DMS 273 (cell line): ENCODE data around the gene TMUB1.

Experiments used
- DNase-seq: peaks from one replicate; lab custom pipeline; 2025; ENCODE audit not compliant: unreplicated experiment; lab: John Stamatoyannopoulos, UW

The TMUB1 gene, protein sequence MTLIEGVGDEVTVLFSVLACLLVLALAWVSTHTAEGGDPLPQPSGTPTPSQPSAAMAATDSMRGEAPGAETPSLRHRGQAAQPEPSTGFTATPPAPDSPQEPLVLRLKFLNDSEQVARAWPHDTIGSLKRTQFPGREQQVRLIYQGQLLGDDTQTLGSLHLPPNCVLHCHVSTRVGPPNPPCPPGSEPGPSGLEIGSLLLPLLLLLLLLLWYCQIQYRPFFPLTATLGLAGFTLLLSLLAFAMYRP

DNA sequence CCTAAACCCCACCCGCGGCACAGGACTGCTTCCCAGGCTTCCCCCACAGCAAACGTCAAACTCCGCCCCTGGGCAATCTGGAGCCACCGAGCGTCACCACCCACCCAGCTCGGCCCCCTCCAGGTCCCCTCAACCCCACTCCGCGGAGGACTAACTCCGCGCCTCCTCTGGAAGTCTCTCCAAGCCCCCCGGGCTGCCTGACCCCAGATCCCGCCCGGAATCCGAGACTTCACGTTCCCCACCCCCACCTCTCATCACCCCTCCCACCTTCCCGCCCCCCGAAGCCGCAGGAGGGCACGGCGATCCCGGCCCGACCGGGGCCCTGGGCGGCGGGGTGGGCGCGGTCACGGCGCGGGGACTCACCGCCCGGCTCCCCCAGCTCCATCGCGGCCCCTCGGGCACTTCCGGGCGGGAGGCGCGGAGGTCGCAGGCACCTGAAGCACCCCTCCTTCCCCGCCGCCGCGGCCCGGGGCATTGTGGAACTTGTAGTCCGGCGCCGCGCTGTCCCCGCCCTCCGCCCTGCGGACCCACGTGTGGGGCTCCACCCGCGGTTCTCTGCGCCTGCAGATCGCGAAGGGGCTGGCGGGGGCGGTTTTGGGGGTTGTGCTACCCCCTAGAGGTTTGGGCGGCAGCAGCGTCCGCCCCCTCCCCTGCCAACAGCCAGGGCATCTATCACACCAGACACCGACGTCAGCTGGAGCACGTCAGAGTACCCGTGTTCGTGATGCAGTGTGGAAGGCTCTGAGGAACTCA is at the start of gene TMUB1:
Gene TMUB1, minus strand, starts transcription at position 423 of the 753 bp plus-strand sequence. CDS start 930 bp downstream, outside the sequence.
- peak; percentile 91 for DNase-seq

DNA sequence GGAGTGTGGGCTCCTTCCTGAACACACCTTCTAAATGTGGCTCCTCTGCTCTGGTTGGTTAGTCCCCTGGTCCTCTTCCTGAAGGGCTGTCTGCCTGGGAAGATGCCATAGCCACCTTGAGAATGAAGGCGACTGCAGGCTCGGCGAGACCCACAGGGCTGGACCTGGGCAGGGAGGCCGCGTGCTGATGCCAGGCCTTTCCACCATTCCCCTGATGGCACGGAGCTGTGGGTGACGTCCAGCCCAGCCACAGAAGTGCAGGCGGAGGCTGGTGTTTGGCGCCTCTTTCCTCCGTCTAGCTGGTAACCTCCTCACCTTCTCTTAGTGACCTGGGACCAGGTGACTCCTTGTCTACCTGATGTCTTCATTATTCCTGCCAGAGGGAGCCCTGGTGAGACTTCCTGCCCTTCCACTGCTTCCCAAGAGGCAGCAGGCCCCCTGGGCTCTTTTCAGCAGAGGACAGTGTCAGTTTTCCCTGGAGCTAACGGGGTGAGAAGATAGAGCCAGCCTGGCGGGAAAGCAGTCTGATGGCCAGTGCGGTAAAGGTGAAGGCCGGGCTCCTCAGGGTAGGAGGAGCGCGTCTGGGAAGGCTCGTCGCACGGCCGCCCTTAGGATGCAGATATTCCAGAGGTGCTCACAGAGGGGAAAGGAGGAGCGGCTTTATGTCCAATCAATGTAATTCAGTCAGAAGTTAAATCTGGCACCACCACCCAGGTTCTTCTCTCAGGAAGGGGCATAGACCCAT is 49.3 kb upstream of the TMUB1 start:
- DNase-seq: no peak

DNA sequence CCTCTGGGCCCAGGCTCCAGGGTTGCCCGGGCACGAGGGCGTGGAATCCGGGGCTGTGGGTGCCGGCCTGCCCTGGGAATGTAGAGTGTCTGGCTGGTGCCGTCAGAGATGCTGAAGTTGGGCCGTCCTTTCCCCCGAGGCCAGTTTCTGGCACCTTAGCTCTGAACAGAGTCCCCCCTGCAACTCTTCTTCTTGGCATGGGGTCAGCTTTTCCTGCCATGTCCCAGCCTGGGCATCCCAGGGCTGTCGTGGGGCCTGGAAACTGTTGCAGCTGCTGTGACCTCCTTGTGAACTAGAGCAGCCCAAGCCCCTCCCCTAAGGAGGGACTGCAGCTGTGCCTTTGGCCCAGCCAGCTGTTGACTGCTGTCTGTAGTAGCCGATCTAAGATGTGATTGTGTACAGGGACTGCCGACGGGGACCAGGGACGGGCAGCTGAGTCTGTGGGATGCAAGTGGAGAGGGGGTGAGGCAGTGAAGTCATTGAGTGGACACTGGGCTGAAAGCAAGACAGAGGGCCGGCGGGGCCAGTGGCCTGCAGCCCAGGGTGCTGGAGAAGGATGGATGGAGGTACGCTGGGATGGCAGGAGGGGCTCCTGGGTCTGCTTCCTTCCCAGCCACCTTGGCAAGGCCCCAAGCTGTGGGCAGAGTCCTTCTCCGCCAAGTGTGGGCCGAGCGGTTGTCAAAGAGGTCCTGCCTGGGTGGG is 48.5 kb upstream of the TMUB1 start:
- no peak for DNase-seq

DNA sequence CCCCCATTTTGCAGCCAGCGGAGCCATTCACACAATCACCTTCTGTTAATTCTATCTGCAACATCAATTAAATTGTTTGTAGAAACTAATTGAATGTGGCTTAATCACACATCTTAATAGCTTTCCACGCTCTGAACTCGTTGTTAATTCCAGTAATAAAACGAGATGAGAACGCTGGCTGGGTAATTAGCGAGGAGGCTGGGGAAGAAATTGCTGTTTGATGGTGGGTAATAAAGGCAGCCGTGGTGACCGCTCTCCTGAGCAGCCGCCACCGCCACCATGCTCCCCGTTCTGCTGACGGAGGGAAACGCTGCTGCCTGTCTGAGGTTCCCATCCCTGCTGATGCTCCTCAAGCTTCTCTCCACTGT is 47.9 kb upstream of the TMUB1 start:
- no peak for DNase-seq

DNA sequence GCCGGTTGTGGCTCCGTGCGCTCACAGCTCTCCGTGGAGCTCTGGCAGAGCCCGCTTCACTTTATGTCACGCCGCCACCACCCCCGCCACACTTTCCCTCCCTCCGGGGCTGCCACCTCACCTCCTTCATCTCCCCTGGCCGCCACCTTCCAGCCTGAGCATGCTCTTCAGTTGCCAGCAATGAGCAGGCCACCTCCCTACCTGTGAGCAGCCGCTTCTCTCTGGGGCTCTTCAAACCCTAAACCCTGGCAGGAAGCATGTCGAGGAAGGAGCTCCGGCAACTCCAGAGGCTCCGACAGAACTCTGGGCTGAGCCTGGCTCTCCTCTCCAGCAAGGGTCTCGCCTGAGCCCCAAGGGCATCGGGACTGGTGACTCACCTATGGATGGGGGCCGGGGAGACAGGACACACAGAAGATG is 47.5 kb upstream of the TMUB1 start:
- DNase-seq: no peak

DNA sequence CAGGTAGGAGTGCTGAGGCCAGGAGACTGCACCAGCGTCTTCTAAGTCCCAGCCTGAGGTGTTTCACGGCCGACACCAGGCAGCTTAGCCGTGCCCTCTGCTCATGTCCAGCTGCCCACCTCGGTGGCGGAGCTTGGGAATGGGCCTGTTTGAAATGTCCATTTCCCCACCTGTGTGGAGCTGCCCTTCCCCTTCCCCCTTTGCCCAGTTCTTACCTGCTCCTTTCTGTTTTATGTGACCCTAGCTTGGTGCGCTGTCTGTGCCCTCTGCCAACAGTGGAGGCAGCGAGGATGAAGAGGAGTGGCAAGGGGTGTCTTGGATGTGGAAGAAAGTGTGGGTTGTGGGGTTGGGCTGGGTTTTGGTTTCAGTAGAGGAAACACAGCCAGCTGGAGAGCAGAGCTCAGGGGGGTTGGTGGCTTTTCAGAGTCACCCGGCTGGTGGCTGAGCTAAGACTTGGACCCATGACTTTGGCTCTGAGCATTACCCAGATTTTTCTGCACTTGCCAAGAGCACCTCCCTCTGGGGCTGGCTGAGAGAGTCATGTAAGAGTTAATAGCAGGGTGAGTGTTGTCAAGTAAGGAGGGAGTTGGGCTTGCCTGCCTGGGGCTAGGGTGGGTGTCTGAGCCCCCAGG is 46.8 kb upstream of the TMUB1 start:
- DNase-seq: no peak

DNA sequence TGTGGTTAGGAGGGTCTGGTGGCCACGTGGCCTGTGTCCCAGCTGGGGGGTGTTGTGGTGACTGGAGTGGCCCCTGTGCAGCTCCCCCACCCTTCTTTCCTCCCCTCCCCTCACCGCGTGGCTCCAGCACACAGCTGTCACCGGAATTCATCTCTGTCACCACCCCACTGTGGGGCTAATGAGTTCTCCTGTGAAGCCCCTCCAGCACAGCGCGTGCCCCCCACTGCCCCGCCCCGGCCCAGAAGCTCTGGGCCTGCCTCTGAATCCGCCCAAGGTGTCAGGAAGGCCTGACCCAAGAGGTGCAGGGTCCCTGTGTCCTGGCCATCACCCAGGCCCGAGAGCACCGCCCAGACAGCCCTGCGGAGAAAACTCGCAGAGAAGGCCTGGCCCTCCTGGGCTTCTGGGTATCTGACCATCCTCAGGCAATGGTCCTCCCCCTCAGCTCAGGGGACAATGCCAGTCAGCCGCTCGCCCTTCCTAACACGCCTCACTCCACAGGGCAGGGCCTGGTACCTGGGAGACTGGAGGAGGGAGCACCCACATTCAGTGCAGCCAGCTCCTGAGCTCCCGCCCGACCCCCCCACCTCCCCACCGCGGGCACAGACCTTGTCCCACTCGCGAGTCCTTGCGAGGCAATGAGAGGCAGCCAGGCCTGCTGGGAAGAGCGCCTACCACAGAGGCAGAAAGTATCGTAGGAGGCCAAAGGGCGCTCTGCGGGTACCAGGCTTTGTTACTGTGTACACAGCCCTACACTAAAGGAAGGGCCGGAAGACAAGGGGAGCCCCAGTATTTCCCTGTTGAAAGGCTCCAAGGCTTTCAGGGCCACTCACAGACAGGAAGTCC is 46.0 kb upstream of the TMUB1 start:
- no peak for DNase-seq

DNA sequence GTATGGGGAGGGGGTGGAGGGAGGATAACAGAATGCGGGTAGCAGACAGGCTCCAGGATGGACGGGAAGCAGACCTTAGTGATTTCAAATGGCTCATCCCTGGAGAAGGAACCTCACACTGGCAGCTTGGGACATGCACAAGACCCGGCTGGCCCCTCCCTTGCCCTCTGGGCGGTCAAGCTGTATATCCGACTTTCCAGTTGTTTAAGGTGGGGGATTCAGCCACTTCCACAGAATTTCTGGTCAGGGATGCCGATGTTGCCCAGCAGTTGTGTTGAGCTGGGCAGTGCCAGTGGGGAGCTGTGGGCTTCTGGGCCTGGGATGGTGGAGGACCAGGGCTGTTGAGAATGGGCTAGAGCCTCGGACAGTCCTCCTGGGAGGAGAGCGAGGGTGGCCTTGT is 45.4 kb upstream of the TMUB1 start:
- no peak for DNase-seq

DNA sequence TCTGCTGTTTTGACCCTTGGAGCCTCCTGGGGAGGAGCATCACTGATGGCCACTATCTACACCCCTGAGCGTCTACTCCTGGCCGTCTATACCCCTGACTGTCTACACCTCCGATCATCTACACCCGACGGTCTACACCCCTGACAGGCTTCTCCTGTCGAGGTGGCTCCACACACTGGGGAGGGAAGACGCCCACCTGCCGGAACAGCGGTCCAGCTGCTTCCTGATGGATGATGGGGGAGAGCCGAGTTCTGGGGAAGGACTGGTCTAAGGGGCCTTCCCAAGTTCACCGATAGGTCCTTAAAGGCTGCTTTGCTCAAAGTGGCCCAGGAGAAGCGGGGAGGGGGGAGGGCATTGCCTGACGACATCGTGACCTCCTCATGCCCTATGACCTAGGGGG is 44.9 kb upstream of the TMUB1 start:
- DNase-seq: no peak

DNA sequence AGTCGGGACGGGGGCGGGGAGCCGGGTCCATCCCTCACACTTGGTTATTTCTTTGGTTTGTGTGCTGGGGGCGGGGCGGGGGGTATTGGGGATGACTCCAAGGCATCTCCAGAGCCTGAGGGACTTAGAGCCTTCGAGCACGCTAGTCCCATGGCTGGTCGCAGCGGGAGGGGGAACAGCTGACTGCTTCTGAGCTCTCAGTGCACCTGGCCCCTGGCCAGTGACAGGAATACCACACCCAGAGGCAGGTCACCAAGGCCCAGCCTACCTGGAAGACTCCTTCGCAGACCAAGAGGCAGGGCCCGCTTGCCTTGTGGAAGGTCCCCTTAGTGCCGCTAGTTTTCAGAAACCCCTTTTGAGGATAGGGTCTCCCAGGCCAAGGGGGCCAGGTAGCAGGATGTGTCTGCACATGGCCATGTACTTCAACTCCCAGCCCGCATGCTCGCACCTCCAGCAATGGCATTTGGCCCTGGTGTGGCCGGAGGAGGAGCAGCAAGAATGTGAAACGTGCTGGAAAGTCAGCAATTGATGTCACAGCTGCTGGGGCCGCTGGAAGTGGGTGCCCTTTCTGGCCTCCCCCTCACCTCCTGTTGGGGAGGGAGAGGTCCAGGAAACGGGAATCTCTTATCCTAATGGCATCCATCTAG is 43.3 kb upstream of the TMUB1 start:
- DNase-seq: no peak

DNA sequence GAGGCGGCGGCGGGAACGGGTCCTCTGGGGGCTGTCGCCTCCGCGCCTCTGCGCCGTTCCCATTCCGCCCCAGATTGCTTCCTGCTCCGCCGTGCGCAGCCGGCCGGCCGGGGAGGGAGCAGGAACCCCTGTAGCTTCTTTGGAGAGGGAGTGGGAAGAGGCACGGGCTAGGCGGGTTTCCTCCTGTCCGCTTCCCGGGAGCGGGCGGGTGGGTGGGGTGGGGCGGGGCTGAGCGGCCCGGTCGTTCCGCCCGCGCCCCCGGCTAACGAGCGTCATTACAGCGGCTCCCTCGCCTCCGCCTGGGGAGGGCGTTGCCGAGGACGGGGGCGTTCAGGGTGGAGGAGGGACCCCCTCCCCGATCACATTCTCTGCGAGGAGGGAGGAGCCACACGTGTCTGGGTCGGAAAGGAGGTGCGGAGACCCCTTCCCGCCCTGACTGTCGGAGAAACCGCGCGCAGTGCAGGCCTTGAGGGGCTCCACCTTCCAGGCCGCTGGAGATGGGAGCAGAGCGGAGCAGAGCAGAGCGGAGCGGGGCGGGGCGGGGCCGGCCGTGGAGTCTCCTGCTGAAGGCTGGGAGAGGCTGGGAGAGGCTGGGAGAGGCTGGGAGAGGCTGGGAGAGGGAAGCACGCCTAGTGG is 42.7 kb upstream of the TMUB1 start:
- DNase-seq: no peak

DNA sequence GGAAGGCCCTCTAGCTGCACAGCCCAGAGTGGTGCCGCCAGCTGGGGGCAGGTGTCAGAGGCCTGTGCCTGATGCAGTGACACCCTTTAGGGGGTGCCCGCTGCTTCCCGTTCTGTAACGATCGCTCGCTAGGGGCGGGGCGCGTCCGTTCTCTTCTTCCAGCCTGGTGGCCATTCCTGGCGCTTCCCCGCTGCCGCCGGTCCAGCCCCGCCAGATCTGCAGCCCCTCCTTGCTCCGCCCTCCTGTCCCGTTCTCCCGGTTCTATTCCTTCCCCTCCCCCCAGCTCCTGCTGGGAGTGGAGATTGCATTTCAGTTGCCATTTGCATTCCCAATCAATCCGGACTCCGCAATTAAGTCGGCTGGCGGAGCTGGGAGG is 42.2 kb upstream of the TMUB1 start:
- DNase-seq: no peak

DNA sequence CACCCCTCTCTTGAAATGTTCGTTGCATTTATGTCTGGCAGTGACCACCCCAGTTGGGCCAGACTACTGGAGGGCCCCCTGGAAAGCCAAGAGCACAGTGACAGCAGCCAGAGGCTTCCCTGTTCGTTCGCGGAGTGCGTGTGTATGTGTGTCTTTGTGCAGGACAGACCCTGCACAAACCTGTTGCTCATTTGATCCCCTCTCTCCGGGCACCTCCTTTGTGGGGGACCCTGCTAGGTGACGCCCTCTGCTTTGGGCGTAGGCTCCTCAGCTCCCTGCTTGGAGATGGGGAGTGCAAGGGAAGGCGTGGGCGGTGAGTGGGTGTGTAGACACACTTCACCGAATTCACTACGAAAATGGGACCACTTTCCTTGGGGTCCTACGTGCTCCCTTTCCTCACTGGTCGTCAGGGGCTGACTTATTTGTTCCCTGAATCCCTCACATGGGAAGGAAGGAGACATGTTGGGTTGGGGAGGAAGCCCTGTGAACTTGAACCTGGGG is 41.7 kb upstream of the TMUB1 start:
- no peak for DNase-seq

DNA sequence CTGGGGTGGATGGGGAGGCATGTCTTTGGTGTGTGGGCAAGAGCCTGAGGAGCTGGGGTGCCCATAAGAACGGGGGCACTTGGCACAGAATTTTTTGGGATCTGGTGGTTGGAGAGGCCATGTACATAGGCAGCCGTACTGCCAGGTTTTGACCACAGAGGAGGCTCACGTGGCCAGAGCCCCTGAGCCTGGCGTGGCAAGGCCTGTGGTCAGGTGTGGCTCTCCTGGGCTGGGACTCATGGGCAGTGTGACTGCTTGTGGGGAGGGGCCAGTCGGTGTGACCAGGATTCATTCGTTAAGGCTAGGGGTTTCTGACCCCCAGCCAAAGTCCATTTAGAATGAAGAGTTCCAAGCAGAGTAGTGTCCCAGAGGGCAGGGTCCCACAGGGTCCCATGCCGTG is 41.2 kb upstream of the TMUB1 start:
- no peak for DNase-seq

DNA sequence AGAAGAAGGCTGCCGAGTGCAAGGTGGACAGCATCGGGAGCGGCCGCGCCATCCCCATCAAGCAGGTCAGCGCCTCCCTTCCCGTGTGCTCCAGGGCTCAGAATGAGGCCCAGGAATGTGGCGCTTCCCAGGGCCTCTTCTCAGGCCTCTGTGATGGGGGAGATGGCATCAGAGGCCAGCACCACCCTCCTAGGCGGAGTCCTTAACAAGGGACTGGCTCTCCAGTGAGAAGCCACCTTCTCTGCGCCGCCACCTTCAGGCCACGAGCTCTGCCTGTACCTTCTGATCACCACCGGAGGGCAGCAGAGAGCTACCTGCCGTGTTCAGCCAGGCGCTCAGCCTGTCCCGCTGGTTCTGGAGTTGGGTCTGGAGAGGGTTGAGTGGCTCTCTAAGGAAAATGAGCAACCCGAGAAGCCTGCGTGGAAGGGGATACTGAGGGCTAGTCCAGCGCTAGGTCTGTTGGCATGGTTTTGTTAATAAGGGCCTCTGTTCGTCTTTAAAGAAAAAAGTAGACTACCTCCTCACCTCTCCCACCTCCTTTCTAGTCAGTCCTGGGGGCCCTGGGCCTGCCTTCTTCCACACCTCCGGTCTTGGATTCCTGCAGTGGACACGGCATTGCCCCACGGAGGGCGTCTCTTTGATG is 40.6 kb upstream of the TMUB1 start:
- peak; percentile 95 for DNase-seq

DNA sequence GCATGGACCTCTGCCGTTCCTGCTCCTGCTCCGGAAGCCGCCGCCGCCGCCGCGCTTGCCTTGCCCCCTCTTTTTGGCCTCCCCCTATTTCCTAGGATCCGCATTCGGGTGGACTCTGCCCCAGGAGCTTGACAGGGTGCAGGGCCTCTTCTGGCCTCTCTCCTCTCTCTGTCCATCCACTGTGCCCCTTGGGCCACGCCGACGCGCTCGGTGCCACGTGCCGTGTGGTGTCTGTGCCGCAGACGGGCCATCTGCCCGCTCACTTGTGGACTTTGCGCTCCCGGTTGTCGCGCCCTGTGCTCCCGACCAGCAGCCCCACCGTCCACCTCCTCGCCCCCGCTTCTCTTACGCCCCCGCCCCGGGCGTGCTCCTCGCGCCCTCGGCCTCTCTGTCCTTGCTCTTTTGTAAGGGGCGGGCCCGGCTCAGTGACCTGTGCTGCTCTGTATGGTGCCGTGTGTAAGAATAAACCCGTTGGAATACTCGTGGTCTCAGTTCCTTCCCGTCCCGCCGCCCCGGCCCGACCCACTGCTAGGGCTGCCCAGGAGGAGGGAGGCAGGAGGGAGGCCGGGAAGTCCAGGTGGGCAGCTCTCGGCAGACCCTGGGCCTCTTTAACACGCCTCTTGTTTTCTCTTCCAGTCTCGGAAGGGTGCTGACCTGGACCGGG is 40.0 kb upstream of the TMUB1 start:
- DNase-seq: no peak

DNA sequence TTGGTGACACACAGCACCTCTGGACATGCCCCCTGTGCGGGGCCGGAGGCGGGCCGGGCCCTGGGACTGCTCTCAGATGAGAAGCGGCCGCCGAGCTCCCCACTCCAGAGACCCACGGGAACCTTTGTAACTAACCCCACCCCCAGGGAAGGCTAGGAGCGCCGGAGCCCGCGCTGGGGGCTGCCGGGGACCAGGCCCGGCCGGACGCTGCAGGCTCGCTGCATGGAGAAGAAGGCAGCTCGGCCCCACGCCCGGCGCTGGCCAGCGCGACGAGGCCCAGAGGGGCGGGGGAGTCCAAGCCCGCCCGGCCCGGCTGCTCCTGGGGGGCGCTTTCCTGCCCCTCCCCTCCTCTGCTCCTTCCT is 39.5 kb upstream of the TMUB1 start:
- no peak for DNase-seq

DNA sequence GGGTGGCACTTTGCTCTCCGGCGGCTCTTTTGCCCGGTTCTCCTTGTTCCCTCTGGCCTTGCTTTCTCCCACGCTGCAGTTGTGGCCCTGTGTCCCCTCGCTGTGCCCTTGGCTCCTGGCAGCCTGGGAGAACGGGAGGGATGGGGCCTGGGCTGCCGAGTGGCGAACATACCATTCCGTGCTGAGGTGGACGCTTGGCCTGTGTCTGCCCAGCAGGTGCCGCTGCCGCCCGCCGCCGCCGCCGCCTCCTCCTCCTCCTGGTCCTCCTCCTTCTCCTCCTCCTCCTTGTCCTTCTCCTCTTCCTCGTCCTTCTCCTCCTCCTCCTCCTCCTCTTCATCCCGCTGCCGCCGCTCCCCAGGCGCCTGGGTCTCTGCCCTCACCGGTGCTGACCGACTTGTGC is 39.0 kb upstream of the TMUB1 start:
- DNase-seq: no peak
